Head of caudate nucleus (tissue), 42 donors: ENCODE measurements around the gene EWSR1.

Source experiments
- DNase-seq, 42 donors: peaks; one replicate each; pipeline versions ENCODE4 v3.0.0 to v3.0.0-alpha.2; 2020 to 2021; ENCODE audit warnings: mixed read lengths in 7 of 42
- intact Hi-C: fragments of 100-400 bp; cut with DNase I; formaldehyde crosslinking; loops from one replicate; pipeline ENCODE4 v1.15.0; 2022

EWSR1 gene

GRCh38 chr22:29266564-29267461, 1.3 kb upstream of the EWSR1 start:
- peak in 1 of 42 donors; percentile 33 for DNase-seq
- intact Hi-C loops: loop anchor here (5.0 kb wide), 1 partner anchor 40 kb away; the partner anchor contains the start of gene GAS2L1

DNA sequence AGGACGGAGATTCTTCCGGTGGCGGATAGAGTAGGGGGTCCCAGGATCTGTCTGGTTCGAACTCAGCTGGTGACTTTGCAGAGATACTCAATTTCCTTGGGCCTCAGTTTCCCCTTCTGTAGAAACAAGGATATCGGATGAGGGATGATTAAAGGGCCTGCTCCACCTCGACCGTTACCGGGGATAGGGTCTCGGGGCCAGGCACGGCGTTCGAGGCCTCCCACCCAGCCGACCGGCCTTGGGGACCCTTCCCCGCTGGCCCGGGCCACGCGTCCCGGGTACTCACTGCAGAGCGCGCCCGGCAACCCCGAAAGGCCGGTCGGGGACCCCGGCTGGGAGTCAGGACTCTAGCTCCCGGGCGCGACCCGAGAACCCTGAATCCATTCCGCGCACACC, 608 bp upstream of the EWSR1 start:
- intact Hi-C loops: loop anchor here (5.0 kb wide), 1 partner anchor 40 kb away; the partner anchor contains the start of gene GAS2L1
- peak in 1 of 42 donors; percentile 15 for DNase-seq

GRCh38 chr22:29268511-29269229, 602 bp downstream of the EWSR1 start:
- peak in 40 of 42 donors; percentile 30 to 85 (median 63) for DNase-seq
- intact Hi-C loops: loop anchor here (5.0 kb wide), 1 partner anchor 39 kb away; the partner anchor contains the start of gene GAS2L1

DNA sequence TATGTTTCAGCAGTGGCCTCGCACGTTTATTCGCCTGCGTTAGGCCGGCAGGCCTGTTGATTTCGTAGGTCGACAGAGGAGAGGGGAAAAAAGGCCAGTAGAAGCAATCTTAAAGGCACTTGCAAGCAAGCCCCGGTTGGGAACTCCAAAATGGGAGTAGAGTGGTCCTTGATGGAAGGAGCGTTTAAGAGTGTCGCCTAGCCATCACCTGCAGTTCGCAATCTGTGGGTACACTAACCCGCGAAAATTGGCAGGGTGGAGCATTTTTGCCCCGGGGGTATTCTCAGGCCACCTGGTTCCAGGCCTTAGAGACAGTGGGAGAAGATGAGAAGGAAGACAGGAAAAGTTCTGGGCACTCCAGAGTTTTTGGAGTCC, 1.1 kb downstream of the EWSR1 start:
- intact Hi-C loops: loop anchor here (5.0 kb wide), 1 partner anchor 38 kb away; the partner anchor contains the start of gene GAS2L1
- peak in 1 of 42 donors; percentile 28 for DNase-seq

DNA sequence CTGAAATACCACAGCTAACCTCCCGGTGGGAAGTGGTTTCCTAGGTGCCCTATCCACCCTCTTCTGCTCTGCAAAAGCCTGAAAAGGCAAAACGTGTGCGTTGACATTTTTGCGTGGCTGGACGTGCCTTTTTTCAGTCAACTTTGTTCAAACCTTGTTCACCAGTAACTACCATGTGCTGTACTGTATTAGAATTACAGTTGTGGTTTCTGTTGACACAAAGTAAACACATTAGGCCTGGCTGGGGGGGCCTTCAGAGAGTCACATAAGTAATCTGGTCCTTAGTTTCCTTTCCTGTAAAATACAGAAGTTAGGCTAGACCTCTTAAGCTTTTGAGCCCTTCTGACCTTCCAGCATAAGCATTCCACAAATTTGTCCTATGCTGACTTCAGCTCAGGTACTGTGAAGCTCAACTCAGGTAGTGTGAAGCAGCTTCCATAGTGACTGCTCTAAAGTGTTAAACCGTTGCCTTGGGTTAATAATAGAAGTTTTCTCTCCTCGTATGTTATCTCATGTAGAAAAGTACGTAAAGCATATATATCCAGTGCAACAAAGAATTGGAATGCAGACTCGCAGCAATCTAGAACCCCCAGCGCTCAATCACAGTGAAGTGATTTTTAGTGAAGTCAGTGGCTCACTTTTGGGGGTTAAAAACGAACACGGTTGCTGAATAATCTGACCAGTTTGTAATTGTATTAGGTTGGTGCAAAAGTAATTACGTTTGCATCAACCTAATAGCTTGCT, 1.8 kb downstream of the EWSR1 start:
- intact Hi-C loops: loop anchor here (5.0 kb wide), 1 partner anchor 37 kb away; the partner anchor contains the start of gene GAS2L1
- peak in 2 of 42 donors; percentile 24 to 38 for DNase-seq

DNA sequence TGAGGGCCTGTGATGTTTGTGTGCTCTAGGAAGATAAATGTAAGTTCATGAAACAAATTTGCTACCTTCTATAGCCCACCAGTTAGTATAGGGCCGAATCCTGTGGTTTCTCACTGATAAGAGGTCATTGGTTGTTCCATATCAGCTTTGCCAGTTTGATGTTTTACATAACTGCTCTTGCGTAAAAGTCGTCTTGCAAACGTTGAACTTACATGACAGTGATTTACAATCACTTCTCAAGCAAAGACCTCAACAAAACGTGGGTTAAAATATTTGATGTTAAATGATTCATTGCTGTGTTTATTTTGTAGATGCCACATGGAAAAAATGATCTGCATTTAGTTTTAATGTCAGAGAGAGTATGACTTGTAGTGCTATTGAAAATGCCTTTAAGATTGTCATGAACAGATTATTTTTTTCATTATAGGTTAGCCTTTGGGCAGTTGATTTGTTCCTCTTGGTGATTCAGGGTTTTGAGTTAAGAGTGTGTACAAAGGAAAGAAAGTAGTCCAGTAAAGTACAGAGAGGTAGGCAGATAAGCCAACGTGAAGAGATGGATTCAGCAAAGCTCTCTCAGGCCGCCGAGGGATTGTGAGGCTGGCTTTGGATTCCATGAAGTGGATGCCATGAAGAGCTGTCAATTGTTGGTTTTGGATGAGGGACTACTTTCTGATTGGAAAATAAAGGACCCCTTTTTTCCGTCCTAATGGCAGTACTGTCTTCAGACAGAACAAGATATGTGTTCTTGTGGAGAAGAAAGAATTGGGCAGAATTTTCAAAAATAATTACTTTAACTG, 2.6 kb downstream of the EWSR1 start:
- intact Hi-C loops: no loop called here
- DNase-seq: peak in 2 of 42 donors; percentile 25 to 29

DNA sequence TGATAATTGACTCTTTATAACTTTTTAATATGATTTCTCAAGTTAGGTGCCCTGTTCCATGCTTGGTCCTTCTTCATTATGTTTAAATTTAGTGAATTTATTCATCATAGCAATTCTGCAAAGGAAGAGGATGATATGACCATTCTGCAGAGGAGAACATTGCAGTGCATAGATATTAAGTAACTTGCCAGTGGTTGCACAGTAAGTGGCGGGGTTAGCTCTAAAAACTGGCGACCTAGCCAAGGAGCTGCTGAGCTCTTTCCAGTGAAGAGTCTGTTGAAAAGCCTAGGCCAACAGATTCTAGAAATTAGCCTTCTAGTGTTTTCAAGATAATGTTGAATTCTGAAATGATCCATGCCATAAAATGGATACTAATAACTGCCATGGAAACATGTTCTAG, 4.6 kb downstream of the EWSR1 start:
- intact Hi-C loops: no loop called here
- DNase-seq: peak in 2 of 42 donors; percentile 5 to 29

GRCh38 chr22:29275167-29275566, 7.1 kb downstream of the EWSR1 start:
- intact Hi-C loops: no loop called here
- DNase-seq: no peak

GRCh38 chr22:29275819-29276565, 7.9 kb downstream of the EWSR1 start:
- DNase-seq: no peak
- intact Hi-C loops: no loop called here

DNA sequence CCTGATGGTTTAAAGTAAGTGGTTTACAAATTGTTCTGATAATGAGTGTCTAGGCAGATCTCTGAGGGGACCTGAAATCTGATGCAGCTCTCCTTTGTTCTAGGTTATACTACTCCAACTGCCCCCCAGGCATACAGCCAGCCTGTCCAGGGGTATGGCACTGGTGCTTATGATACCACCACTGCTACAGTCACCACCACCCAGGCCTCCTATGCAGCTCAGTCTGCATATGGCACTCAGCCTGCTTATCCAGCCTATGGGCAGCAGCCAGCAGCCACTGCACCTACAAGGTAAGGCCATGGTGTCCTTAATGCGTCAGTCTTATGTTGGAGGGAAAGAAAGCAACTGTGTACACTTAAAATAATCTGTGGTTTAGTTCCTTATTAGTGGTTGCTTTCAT, 9.9 kb downstream of the EWSR1 start:
- peak in 1 of 42 donors; percentile 4 for DNase-seq
- intact Hi-C loops: no loop called here

GRCh38 chr22:29284196-29284595, 16.1 kb downstream of the EWSR1 start:
- intact Hi-C loops: no loop called here

GRCh38 chr22:29288837-29289236, 20.8 kb downstream of the EWSR1 start:
- no peak for DNase-seq
- intact Hi-C loops: no loop called here

More at GRCh38 chr22:29284196-29284595, 16.1 kb downstream of the EWSR1 start:
- DNase-seq: no peak

GRCh38 chr22:29290061-29290460, 22.0 kb downstream of the EWSR1 start:
- intact Hi-C loops: no loop called here
- no peak for DNase-seq

DNA sequence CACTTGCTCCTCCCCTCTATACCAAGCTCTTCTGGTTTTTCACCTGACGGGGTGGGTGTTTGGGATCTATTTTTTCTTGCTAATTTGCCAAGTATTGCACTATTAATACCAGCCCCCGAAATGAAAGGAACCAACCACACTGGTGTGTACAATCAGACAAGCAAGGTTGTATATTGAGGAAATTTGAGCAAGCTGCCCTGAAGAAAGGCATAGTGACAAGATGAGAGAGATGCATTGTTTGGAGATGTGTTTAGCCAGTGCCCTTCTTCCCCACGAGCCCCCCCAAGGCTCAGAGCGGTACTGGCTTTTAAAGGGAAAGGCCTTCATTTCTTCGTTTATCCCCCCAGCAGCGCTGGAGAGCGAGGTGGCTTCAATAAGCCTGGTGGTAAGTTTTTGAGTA, 23.1 kb downstream of the EWSR1 start:
- intact Hi-C loops: no loop called here
- peak in 8 of 42 donors; percentile 12 to 65 (median 40) for DNase-seq

DNA sequence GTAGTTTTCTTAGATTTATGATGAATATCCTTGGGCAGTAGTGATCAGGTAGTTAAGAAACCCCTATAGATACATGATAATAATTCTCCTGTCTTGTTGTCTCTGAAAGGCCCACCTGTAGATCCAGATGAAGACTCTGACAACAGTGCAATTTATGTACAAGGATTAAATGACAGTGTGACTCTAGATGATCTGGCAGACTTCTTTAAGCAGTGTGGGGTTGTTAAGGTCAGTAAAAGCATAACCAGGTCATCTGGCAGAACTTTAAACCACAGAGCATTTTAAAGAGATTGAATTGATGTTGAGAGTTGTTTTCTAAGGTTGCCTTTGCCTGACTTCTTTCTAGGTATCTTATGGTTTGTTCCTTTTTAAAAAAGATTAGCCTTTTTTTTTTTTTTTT, 24.3 kb downstream of the EWSR1 start:
- intact Hi-C loops: no loop called here
- no peak for DNase-seq

DNA sequence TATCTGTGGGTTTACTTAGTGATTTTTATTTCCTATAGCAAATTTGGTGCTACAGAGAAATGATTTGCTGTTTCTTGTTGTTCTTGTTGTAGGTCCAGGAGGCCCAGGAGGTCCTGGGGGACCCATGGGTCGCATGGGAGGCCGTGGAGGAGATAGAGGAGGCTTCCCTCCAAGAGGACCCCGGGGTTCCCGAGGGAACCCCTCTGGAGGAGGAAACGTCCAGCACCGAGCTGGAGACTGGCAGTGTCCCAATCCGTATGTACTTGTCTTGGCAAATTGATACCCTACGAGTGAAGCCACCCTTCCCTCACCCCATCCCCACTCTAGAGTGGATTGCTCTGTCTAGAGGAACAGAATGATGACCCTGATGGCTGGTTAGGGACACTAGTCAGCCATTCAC, 30.6 kb downstream of the EWSR1 start:
- no peak for DNase-seq
- intact Hi-C loops: no loop called here

DNA sequence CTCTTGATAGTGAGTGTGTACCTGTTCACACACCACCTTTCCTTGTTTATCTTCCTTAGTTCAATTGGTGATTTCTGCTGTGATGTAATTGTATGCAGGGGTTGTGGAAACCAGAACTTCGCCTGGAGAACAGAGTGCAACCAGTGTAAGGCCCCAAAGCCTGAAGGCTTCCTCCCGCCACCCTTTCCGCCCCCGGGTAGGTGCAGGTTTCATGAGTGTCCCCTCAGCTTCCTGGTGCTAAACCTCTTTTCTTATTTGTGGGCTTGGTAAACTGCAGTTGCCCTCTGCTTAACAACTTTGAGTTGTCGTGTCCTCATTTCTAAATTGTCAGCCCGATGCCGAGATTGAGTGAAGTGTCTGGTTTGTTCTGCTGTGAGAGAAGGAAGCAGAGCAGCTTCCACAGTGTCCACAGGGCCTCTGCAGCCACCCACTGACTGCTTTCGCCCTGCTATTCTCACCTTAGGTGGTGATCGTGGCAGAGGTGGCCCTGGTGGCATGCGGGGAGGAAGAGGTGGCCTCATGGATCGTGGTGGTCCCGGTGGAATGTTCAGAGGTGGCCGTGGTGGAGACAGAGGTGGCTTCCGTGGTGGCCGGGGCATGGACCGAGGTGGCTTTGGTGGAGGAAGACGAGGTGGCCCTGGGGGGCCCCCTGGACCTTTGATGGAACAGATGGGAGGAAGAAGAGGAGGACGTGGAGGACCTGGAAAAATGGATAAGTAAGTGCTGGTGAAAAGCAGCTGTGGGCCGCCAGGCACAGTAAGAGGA, 31.2 kb downstream of the EWSR1 start:
- peak in 2 of 42 donors; percentile 9 to 37 for DNase-seq
- intact Hi-C loops: no loop called here
